CD4-positive, alpha-beta T cell treated with Interleukin-21 for 1 hour (primary cell): ENCODE measurements around the gene ZNF236.
"Not testable (repeated sequence)": the region's sequence is repeated elsewhere in the genome, so short reads cannot be mapped to it uniquely, and the experiment has no call there.

Source experiments
- DNase-seq: peaks from one replicate; pipeline ENCODE4 v3.0.0-alpha.2; 2020

Gene ZNF236

GRCh38 chr18:76953583-76954233 lies 131.4 kb downstream of the ZNF236 start:
- DNase-seq = no peak

- no peak for DNase-seq
These were observed 133.3 kb downstream of the ZNF236 start for GRCh38 chr18:76955524-76956170.

GRCh38 chr18:76956648-76957047 lies 134.3 kb downstream of the ZNF236 start:
- DNase-seq = no peak

- no peak for DNase-seq
These were observed 135.3 kb downstream of the ZNF236 start for GRCh38 chr18:76957384-76958355.

- DNase-seq = no peak
These were observed 136.5 kb downstream of the ZNF236 start for GRCh38 chr18:76958692-76959341.

GRCh38 chr18:76959605-76960004 lies 137.2 kb downstream of the ZNF236 start:
- no peak for DNase-seq

- DNase-seq = no peak
These were observed 138.2 kb downstream of the ZNF236 start for GRCh38 chr18:76960528-76961035.

- DNase-seq = no peak
These were observed 140.5 kb downstream of the ZNF236 start for GRCh38 chr18:76962851-76963250.

GRCh38 chr18:76963936-76964335 lies 141.6 kb downstream of the ZNF236 start:
- DNase-seq = peak; percentile 3

GRCh38 chr18:76965555-76966151 lies 143.3 kb downstream of the ZNF236 start:
- not testable (repeated sequence) for DNase-seq

GRCh38 chr18:76967299-76967698 lies 144.9 kb downstream of the ZNF236 start:
- not testable (repeated sequence) for DNase-seq

- no peak for DNase-seq
These were observed 145.5 kb downstream of the ZNF236 start for GRCh38 chr18:76967721-76968472.

- no peak for DNase-seq
These were observed 148.6 kb downstream of the ZNF236 start for GRCh38 chr18:76970770-76971559.

GRCh38 chr18:76972241-76972640 lies 149.9 kb downstream of the ZNF236 start:
- no peak for DNase-seq

GRCh38 chr18:76972846-76973519 lies 150.6 kb downstream of the ZNF236 start:
- DNase-seq = no peak

- no peak for DNase-seq
These were observed 151.3 kb downstream of the ZNF236 start for GRCh38 chr18:76973520-76974266.

GRCh38 chr18:76974386-76974785 lies 152.0 kb downstream of the ZNF236 start:
- no peak for DNase-seq

GRCh38 chr18:76975577-76976110 lies 153.3 kb downstream of the ZNF236 start:
- DNase-seq = no peak

- no peak for DNase-seq
These were observed 154.8 kb downstream of the ZNF236 start for GRCh38 chr18:76977108-76977621.
